IPS-18c (cell line): ENCODE measurements around the gene SRP72.
"Not testable (repeated sequence)": the region's sequence is repeated elsewhere in the genome, so short reads cannot be mapped to it uniquely, and the experiment has no call there.

Source experiments
- H3K4me3 ChIP-seq: 2 replicates; pipeline ENCODE4 v1.7.0; 2013; ENCODE audit warnings: low read depth, mild to moderate bottlenecking, low read length, moderate library complexity; ENCODE audit not compliant: insufficient read depth
- H3K9me3 ChIP-seq: one replicate; pipeline ENCODE4 v1.6.1; 2013; ENCODE audit warnings: mild to moderate bottlenecking, low read length, moderate library complexity; ENCODE audit not compliant: control insufficient read depth, insufficient read depth

SRP72 gene

GRCh38 chr4:56467284-56468096, at the start of gene SRP72:
Gene SRP72, plus strand, starts transcription at chr4:56467617. Its CDS starts 19 bp downstream, at chr4:56467636.
- Histone ChIP-seq H3K4me3 (peak within 1 kb of the TSS; percentile 93), H3K9me3 (no peaks in the 10 kb centered on the region)

GRCh38 chr4:56424176-56424575, 43.2 kb upstream of the SRP72 start:
- Histone ChIP-seq H3K4me3 (no peak overlapping the region), H3K9me3 (no peaks in the 10 kb centered on the region)

GRCh38 chr4:56424697-56425514, 42.5 kb upstream of the SRP72 start:
- H3K9me3 ChIP-seq = no peaks in the 10 kb centered on the region
- no peak overlapping the region for H3K4me3 ChIP-seq

- Histone ChIP-seq H3K9me3 (no peaks in the 10 kb centered on the region), H3K4me3 (no peak overlapping the region)
These were observed 41.9 kb upstream of the SRP72 start for GRCh38 chr4:56425518-56425917.

- H3K9me3 ChIP-seq = no peaks in the 10 kb centered on the region
- no peak overlapping the region for H3K4me3 ChIP-seq
These were observed 41.1 kb upstream of the SRP72 start for GRCh38 chr4:56426273-56426672.

- H3K9me3 ChIP-seq = no peaks in the 10 kb centered on the region
- no peak overlapping the region for H3K4me3 ChIP-seq
These were observed 40.2 kb upstream of the SRP72 start for GRCh38 chr4:56427179-56427578.

- Histone ChIP-seq H3K4me3 (no peak overlapping the region), H3K9me3 (no peaks in the 10 kb centered on the region)
These were observed 37.2 kb upstream of the SRP72 start for GRCh38 chr4:56430203-56430602.

- H3K9me3 ChIP-seq = no peaks in the 10 kb centered on the region
- H3K4me3 ChIP-seq = peak overlapping the region; percentile 97; the same call in 1 of the 2 replicates
These were observed 34.1 kb upstream of the SRP72 start for GRCh38 chr4:56433280-56433679.

GRCh38 chr4:56434599-56435139, 32.7 kb upstream of the SRP72 start:
- Histone ChIP-seq H3K4me3 (peak overlapping the region; percentile 97), H3K9me3 (no peaks in the 10 kb centered on the region)

- H3K4me3 ChIP-seq = peak within 1 kb of the TSS; percentile 97
These were observed 32.1 kb upstream of the SRP72 start, which contains the start of gene PPAT for GRCh38 chr4:56435140-56435926. Gene PPAT, minus strand, starts transcription at chr4:56435615. Its CDS starts 138 bp downstream, at chr4:56435477.

GRCh38 chr4:56438766-56439165, 28.7 kb upstream of the SRP72 start:
- H3K9me3 ChIP-seq = no peaks in the 10 kb centered on the region
- H3K4me3 ChIP-seq = no peak overlapping the region

More at GRCh38 chr4:56435140-56435926, 32.1 kb upstream of the SRP72 start, which contains the start of gene PPAT:
- no peaks in the 10 kb centered on the region for H3K9me3 ChIP-seq

- Histone ChIP-seq H3K4me3 (no peak overlapping the region), H3K9me3 (no peaks in the 10 kb centered on the region)
These were observed 26.4 kb upstream of the SRP72 start for GRCh38 chr4:56440983-56441382.

- H3K9me3 ChIP-seq = no peaks in the 10 kb centered on the region
- no peak overlapping the region for H3K4me3 ChIP-seq
These were observed 22.7 kb upstream of the SRP72 start for GRCh38 chr4:56444719-56445118.

GRCh38 chr4:56445699-56446098, 21.7 kb upstream of the SRP72 start:
- no peaks in the 10 kb centered on the region for H3K9me3 ChIP-seq
- H3K4me3 ChIP-seq = no peak overlapping the region

- Histone ChIP-seq H3K4me3 (no peak overlapping the region), H3K9me3 (no peaks in the 10 kb centered on the region)
These were observed 19.1 kb upstream of the SRP72 start for GRCh38 chr4:56448301-56448700.

- not testable (repeated sequence) for H3K4me3 ChIP-seq, H3K9me3 ChIP-seq
These were observed 17.9 kb upstream of the SRP72 start for GRCh38 chr4:56449475-56449874.

GRCh38 chr4:56450342-56450741, 17.1 kb upstream of the SRP72 start:
- no peak overlapping the region for H3K4me3 ChIP-seq
- no peaks in the 10 kb centered on the region for H3K9me3 ChIP-seq
